Activated CD4-positive, alpha-beta T cell treated with anti-CD3 and anti-CD28 coated beads, Interleukin-2, amount 50 U/mL, for 24 hours (primary cell): Measurements from ENCODE around the gene TIMP2.
A peak's percentile ranks its signal among the peaks of the same experiment; 100 is the strongest.
"Not testable (repeated sequence)": the region's sequence is repeated elsewhere in the genome, so short reads cannot be mapped to it uniquely, and the experiment has no call there.

Source experiments
- DNase-seq, 2 donors: peaks; one replicate each; pipeline ENCODE4 v3.0.0-alpha.2; 2020; ENCODE audit warnings: low read depth in 1 of 2, low spot score in 1 of 2

TIMP2 gene, protein sequence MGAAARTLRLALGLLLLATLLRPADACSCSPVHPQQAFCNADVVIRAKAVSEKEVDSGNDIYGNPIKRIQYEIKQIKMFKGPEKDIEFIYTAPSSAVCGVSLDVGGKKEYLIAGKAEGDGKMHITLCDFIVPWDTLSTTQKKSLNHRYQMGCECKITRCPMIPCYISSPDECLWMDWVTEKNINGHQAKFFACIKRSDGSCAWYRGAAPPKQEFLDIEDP

DNA sequence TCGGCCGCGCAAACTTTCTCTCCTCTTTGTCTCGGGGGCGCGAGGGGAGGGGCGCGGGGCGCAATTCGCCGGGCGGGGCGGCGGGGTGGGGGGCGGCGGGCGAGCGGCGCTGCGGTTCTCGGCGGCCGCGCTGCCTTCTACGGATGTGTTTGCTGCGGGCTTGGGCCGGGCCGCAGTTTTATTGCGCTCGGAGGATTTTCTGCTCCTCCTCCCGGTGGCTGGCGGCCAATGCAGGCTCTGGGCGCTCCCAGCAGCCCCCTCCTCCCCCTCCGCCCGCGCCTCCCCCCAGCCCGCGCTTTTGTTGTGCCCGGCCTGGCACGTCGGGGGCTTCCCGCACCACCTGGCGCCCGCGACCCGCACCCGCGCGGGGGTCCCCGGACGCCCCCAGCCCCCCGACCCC lies at the start of gene TIMP2:
TIMP2 (minus strand) TSS at position 154 of the 400 bp plus-strand sequence. CDS start 299 bp downstream, outside the sequence.
- DNase-seq, result peak; percentile 19 to 30

GRCh38 chr17:78973792-78974520 lies 48.8 kb upstream of the TIMP2 start:
- DNase-seq, result no peak

GRCh38 chr17:78973196-78973595 lies 48.0 kb upstream of the TIMP2 start:
- no peak for DNase-seq

- no peak for DNase-seq
Observed at GRCh38 chr17:78972507-78973105, 47.4 kb upstream of the TIMP2 start.

DNA sequence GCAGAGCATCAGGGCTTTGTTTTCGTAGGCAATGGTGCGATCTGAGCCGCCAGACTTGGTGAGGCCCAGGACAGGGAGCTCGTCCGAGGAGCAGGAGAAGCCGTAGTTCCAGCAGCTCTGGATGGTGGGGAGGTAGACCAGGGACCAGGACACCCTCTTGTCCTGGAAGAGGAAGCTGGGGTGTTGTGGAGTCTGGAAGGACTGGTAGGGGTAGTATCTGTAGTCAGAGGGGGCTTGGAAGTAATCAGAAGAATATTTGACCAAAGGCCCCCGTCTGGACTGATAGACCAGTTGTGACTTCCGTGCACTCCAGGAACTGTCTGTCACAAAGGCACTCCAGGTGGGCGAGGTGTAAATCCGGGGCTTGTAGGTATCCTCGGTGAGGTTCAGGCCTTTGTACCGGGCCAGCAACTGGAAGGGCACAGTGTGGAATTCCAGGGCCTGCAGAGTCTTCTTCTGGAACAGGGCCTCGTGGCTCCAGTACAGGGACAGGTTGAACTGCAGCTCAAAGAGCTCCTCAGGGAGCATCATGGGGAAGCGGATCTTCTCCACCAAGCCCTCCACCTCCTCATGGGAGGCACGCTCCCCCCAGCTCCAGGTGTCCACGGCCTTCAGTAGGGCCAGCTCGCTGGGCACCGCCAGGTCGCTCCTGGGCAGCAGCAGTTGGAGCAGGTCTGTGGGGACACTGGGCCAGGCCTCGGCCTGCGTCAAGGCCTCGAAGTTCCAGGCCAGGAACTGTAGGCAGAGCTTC lies 46.7 kb upstream of the TIMP2 start:
- DNase-seq, result no peak

GRCh38 chr17:78970834-78971755 lies 45.9 kb upstream of the TIMP2 start:
- peak; percentile 63 to 77 for DNase-seq

GRCh38 chr17:78969865-78970264 lies 44.7 kb upstream of the TIMP2 start:
- no peak for DNase-seq

GRCh38 chr17:78967782-78968362 lies 42.7 kb upstream of the TIMP2 start:
- DNase-seq, result no peak

DNA sequence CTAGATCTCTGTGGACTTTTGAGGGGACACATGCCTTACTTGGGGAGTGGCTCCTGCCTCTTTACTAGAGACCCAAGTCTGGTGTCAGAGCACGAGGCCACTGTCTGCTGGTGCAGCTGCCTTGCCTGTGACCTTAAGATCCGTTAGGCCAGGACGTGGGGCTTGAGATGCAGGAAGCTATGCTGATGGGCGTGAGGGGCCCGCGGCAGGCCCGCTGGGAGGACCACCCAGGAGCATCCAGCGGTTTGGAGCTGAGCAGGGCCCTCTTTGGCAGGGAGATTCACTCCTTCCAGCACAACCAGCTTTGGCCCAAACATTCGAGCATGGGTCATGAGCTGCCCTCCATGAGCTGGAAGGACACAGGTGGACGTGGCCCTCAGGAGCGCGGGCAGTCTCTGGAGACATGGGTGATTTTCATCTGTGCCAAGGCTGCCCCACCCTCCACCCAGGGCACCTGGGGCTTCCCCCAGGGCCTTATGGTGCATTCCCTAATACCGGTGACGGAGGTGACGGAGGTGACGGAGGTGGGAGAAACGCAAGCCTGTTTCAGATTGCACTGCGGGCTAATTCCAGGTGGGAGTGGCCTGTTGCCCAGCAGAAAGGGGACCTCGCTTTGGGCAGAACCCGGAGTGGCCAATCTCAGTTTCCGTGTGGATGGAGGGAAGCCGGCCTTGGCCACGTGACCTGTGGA lies 41.9 kb upstream of the TIMP2 start:
- DNase-seq, result no peak

DNA sequence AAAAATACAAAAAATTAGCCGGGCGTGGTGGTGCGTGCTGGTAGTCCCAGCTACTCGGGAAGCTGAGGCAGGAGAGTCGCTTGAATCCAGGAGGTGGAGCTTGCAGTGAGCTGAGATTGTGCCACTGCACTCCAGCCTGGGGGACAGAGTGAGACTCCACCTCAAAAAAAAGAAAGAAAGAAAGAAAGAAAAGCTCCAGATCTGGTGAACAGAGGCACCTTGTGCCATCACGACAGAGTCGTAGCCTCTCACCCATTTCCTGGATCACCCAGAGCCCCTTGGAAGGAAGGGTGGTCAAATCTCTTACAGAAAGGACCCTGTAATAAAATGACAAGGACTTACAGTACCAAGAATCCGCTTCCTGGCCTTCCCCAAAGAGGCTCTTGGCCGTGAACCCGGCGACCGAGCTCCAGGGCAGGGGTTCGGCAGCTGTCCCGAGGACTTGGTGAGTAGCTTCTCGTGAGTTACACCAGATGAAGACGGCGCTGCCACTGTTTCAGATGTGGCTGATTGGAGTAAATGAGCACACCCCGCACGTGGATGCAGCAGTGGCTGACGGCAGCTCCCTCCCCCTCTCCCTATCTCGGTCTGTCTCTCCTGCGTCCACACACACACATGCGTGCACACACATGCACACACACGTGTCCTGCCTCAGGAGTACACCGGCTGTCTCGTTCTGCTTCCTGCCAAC lies 41.1 kb upstream of the TIMP2 start:
- no peak for DNase-seq

GRCh38 chr17:78965491-78965924 lies 40.3 kb upstream of the TIMP2 start:
- DNase-seq, result no peak

GRCh38 chr17:78963378-78963777 lies 38.2 kb upstream of the TIMP2 start:
- no peak for DNase-seq

DNA sequence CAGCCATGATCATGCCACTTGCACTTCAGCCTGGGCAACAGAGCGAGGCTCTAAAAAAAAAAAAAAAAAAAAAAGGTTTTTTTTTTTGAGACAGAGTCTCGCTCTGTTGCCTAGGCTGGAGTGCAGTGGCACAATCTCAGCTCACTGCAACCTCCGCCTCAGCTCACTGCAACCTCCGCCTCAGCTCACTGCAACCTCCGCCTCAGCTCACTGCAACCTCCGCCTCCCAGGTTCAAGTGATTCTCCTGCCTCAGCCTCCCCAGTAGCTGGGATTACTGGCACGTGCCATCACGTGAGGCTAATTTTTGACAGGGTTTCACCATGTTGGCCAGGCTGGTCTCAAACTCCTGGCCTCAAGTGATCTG lies 37.8 kb upstream of the TIMP2 start:
- DNase-seq, result not testable (repeated sequence)

- no peak for DNase-seq
Observed at GRCh38 chr17:78962345-78962983, 37.3 kb upstream of the TIMP2 start.

- DNase-seq, result no peak
Observed at GRCh38 chr17:78961571-78961970, 36.4 kb upstream of the TIMP2 start.

DNA sequence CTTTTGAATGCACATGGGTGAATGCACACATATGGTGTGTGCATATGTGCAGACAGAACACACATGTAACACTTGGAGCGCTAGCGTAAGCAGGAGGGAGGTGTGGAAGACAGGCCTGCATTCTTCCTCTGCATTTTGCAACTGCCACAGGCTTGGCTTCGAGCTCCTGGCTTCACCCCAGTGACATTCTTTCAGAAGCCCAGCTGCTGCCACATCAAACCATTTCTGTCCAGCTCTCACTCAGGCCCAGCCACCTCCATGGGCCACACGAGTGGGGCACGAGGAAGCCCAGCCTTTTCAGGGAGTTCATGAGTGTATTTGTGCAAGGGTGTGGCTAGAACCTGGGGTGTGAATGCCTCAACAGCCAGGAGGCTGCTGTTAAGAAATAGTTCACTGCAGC lies 35.7 kb upstream of the TIMP2 start:
- DNase-seq, result no peak

DNA sequence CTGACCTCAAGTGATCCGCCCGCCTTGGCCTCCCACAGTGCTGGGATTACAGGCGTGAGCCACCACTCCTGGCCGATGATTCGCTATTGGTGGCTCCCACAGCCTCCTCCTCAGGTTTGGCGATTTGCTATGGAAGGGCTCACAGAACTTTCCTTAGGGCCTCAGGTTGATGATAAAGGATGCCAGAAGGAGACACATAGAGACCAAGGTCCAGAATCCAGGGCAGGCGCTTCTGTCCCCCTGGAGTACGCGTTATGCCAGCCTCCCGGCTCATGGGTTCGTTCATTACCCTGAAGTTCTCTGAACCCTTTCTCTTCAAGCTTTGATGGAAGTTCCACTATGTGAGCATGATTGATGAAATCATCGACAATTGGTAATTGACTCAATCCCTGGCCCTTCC lies 34.6 kb upstream of the TIMP2 start:
- no peak for DNase-seq

DNA sequence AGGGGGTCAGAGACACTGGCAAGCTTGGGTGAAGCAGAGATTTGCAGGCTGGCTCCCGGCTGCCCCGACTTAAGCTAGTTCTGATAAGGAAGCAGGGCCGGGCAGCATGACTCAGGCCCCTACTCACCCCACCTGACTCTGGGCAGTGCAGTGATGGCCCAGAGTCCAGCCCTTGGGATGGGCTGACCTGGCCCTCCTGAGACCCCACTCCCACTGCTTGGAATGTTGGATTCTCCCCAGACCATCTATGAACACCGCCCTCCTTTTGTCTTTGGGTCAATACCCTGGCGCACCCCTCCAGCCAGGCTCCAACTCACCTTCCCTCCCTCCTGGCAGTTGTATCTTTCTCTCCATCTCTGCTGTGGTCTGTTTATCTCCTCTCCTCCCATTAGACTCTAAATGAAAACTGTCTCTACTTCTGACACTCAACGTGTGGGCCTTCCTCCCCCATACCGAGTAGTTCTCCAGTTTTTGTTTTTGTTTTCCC lies 33.5 kb upstream of the TIMP2 start:
- DNase-seq, result no peak
